Psoas muscle (tissue), 8 donors: ENCODE data around the gene NDUFAB1. TPM values are rescaled to one million over a fixed set of nuclear protein-coding genes. Genes with fewer than 3 reads are reported as not detected.
"Not testable (repeated sequence)": the region's sequence is repeated elsewhere in the genome, so short reads cannot be mapped to it uniquely, and the experiment has no call there.

Source experiments
- ATAC-seq, 4 donors: fragments of 200-7000 bp; cut with Tn5 transposase; one replicate each; pipeline ENCODE4 v1.9.1; 2020; ENCODE audit warnings: moderate library complexity in 3 of 4, mild to moderate bottlenecking in 2 of 4
- DNase-seq, 2 donors: peaks; one replicate each; pipeline ENCODE4 v3.0.0-alpha.2; 2020
- H3K27ac ChIP-seq: fragments of 200-600 bp; one replicate; pipeline ENCODE4 v1.8.0; 2022
- H3K27me3 ChIP-seq, 3 donors: fragments of 200-600 bp in 1 of 3; one replicate each; pipeline versions ENCODE4 v1.6.1 to v1.8.0; 2013 to 2022; ENCODE audit warnings: low read length in 2 of 3, mild to moderate bottlenecking in 2 of 3, moderate library complexity in 1 of 3; ENCODE audit not compliant: insufficient read depth in 3 of 3
- H3K36me3 ChIP-seq, 2 donors: fragments of 200-600 bp in 1 of 2; one replicate each; pipeline versions ENCODE4 v1.6.1 to v1.8.0; 2013 to 2022; ENCODE audit warnings: low read depth in 1 of 2, mild to moderate bottlenecking in 1 of 2, moderate library complexity in 1 of 2; ENCODE audit not compliant: insufficient read depth in 1 of 2
- H3K4me1 ChIP-seq: fragments of 200-600 bp; one replicate; pipeline ENCODE4 v1.8.0; 2022
- H3K4me3 ChIP-seq: fragments of 200-600 bp; one replicate; pipeline ENCODE4 v1.8.0; 2022; ENCODE audit warnings: mild to moderate bottlenecking
- H3K9me3 ChIP-seq: fragments of 200-600 bp; one replicate; pipeline ENCODE4 v1.8.0; 2022
- CTCF ChIP-seq: fragments of 200-600 bp; IDR thresholded peaks from one replicate; pipeline ENCODE4 v1.8.0; 2022; ENCODE audit warnings: antibody characterized with exemption
- WGBS, 3 donors: extraction: QIAGEN DNeasy Blood & Tissue Kit; methylation state at CpG; one replicate each; pipeline versions ENCODE4 v1.1.6 to v1.1.7; 2013; 5-methylcytosine and 5-hydroxymethylcytosine counted together
- intact Hi-C, 2 donors: fragments of 100-400 bp; cut with DNase I; formaldehyde crosslinking; loops; one replicate each; pipeline versions ENCODE4 v1.11.0 to v1.14.2; 2022
- polyA plus RNA-seq, 3 donors: library from polyadenylated mRNA; stranded (reverse); fragments of 200-250 nt; gene quantifications; one replicate each; pipeline ENCODE4 v1.2.3, GENCODE V29; 2013
- total RNA-seq, 4 donors: library from RNA; stranded (reverse); fragmentation: NEBNext Ultra II Directional in 2 of 4; extraction: Animal tissue kit (Norgen Biotek cat#: 25700) in 2 of 4; gene quantifications; one replicate each; pipeline versions ENCODE4 v1.2.1 to v1.2.4, GENCODE V29; 2021 to 2023
- donor health status: healthy with polysubstance abuse.
- donor health status: DM: no; HTN: no; CAD: no; lungs with moderate emphysema.
- donor health status: Bipolar disorder and iron deficiency.
- donor health status: healthy.
- donor health status: DM: yes; HTN: yes; CAD: no.
- donor health status: DM: no; HTN: no; CAD: no.
- donor health status: DM: no; HTN: no; CAD: no.
- donor health status: DM: yes; HTN: yes; CAD: no.

Gene NDUFAB1
- total and polyA plus RNA-seq, 7 donors, result 175 to 441 (median 241) TPM

GRCh38 chr16:23635958-23636357, 39.8 kb upstream of the NDUFAB1 start:
- intact Hi-C loops, result no loop called here
- no peak for TF ChIP-seq CTCF
- Histone ChIP-seq H3K27me3 (no peaks in the 10 kb centered on the region), H3K4me3 (no peak overlapping the region), H3K36me3 (peaks cover 0 to 63% of the 10 kb centered on the region in 2 donors), H3K27ac (no peak overlapping the region), H3K4me1 (peaks cover 9% of the 10 kb centered on the region), H3K9me3 (no peaks in the 10 kb centered on the region)
- no peak for ATAC-seq
- DNase-seq, result no peak

GRCh38 chr16:23634461-23635036, 38.4 kb upstream of the NDUFAB1 start:
- H3K4me1 ChIP-seq, result no peaks in the 10 kb centered on the region
- 94 to 97% (median 96%) methylated on average over 4 of the region's 4 CpGs for WGBS, 3 donors
- H3K27ac ChIP-seq, result no peak overlapping the region
- ATAC-seq (no peak), DNase-seq (no peak)
- no peaks in the 10 kb centered on the region for H3K27me3 ChIP-seq
- no peak for TF ChIP-seq CTCF
- peaks cover 0 to 70% of the 10 kb centered on the region in 2 donors for H3K36me3 ChIP-seq
- no peaks in the 10 kb centered on the region for H3K9me3 ChIP-seq
- intact Hi-C loops, result no loop called here
- H3K4me3 ChIP-seq, result no peak overlapping the region

GRCh38 chr16:23631874-23632273, 35.8 kb upstream of the NDUFAB1 start:
- ATAC-seq, H3K27ac ChIP-seq, H3K27me3 ChIP-seq, intact Hi-C loops, H3K4me3 ChIP-seq, DNase-seq, H3K9me3 ChIP-seq, H3K4me1 ChIP-seq: not testable (repeated sequence)
- H3K36me3 ChIP-seq, result peaks cover 0 to 76% of the 10 kb centered on the region in 2 donors
- 96 to 100% (median 98%) methylated on average over 3 of the region's 3 CpGs for WGBS, 3 donors

- Histone ChIP-seq H3K9me3 (no peaks in the 10 kb centered on the region), H3K27ac (no peak overlapping the region), H3K36me3 (peaks cover 7 to 71% of the 10 kb centered on the region in 2 donors), H3K4me1 (no peaks in the 10 kb centered on the region), H3K27me3 (no peaks in the 10 kb centered on the region), H3K4me3 (no peak overlapping the region)
- ATAC-seq (no peak), DNase-seq (no peak)
- intact Hi-C loops, result no loop called here
- TF ChIP-seq CTCF, result no peak
- WGBS, 3 donors, result 95 to 97% (median 95%) methylated on average over 8 of the region's 8 CpGs
Measured at GRCh38 chr16:23629516-23629915, 33.4 kb upstream of the NDUFAB1 start.

- intact Hi-C loops, result no loop called here
- Histone ChIP-seq H3K36me3 (peaks cover 15 to 88% of the 10 kb centered on the region in 2 donors), H3K4me3 (no peak overlapping the region), H3K4me1 (no peaks in the 10 kb centered on the region), H3K27ac (no peak overlapping the region), H3K27me3 (no peaks in the 10 kb centered on the region), H3K9me3 (no peaks in the 10 kb centered on the region)
- DNase-seq (no peak), ATAC-seq (no peak)
- no peak for TF ChIP-seq CTCF
Measured at GRCh38 chr16:23624092-23624491, 28.0 kb upstream of the NDUFAB1 start.
